Osteoblast (primary cell): ENCODE data around the gene CSF2. TPM values are rescaled to one million over a fixed set of nuclear protein-coding genes. Genes with fewer than 3 reads are reported as not detected.

Experiments used
- DNase-seq: peaks from one replicate; pipeline ENCODE4 v3.0.0; 2011; ENCODE audit warnings: low spot score, mixed read lengths; ENCODE audit not compliant: insufficient read length; ENCODE audit errors: missing footprints
- H2AFZ ChIP-seq: 2 replicates; pipeline ENCODE4 v1.6.0; 2011; ENCODE audit warnings: mild to moderate bottlenecking, low read length
- H3K27ac ChIP-seq: 2 replicates; pipeline ENCODE4 v1.5.1; 2011; ENCODE audit warnings: mild to moderate bottlenecking, low read depth, low read length, moderate library complexity
- H3K27me3 ChIP-seq: 2 replicates; pipeline ENCODE4 v1.6.0; 2012; ENCODE audit warnings: mild to moderate bottlenecking, control low read depth, inconsistent platforms, low read length, moderate library complexity; ENCODE audit not compliant: insufficient read depth
- H3K36me3 ChIP-seq: 2 replicates; pipeline ENCODE4 v1.5.1; 2011; ENCODE audit warnings: mild to moderate bottlenecking, low read length, control low read depth, moderate library complexity; ENCODE audit not compliant: insufficient read depth
- H3K4me1 ChIP-seq: 2 replicates; pipeline ENCODE4 v1.5.1; 2011; ENCODE audit warnings: mild to moderate bottlenecking, low read length, control low read depth, moderate library complexity; ENCODE audit not compliant: insufficient read depth
- H3K4me2 ChIP-seq: 2 replicates; pipeline ENCODE4 v1.6.0; 2011; ENCODE audit warnings: mild to moderate bottlenecking, low read length; ENCODE audit not compliant: insufficient read depth
- H3K4me3 ChIP-seq: fragments of 200-600 bp; sonication (generic); 3 replicates; pipeline ENCODE4 v1.5.1; 2012; ENCODE audit warnings: mild to moderate bottlenecking, low read length, inconsistent platforms; ENCODE audit not compliant: insufficient read depth
- H3K79me2 ChIP-seq: 2 replicates; pipeline ENCODE4 v1.6.0; 2012; ENCODE audit warnings: mild to moderate bottlenecking, low read length, control low read depth, inconsistent platforms; ENCODE audit not compliant: insufficient read depth
- H3K9me3 ChIP-seq: 2 replicates; pipeline ENCODE4 v1.5.1; 2011; ENCODE audit warnings: low read depth, low read length, control low read depth
- H4K20me1 ChIP-seq: 2 replicates; pipeline ENCODE4 v1.6.0; 2012; ENCODE audit warnings: mild to moderate bottlenecking, low read length, control low read depth; ENCODE audit not compliant: insufficient read depth
- CTCF ChIP-seq: IDR thresholded peaks from 2 replicates; pipeline ENCODE4 v1.5.1; 2011; ENCODE audit warnings: mild to moderate bottlenecking, low read depth, low read length, moderate library complexity; ENCODE audit errors: extremely low read depth
- total RNA-seq: library from RNA; depleted of rRNA; stranded (reverse); fragments of >200 nt; gene quantifications from 2 replicates; pipeline ENCODE4 v1.2.3, GENCODE V29; 2012

The CSF2 gene
- total RNA-seq, 1 donor: not detected

- TF ChIP-seq CTCF: no peak
- H3K4me3 ChIP-seq: no peak overlapping the region
- no peaks in the 10 kb centered on the region for H3K36me3 ChIP-seq
- peaks cover 48% of the 10 kb centered on the region for H3K4me1 ChIP-seq
- peak overlapping the region; percentile 84 for H3K27ac ChIP-seq
- H3K9me3 ChIP-seq: no peaks in the 10 kb centered on the region
- no peaks in the 10 kb centered on the region for H4K20me1 ChIP-seq
- no peaks in the 10 kb centered on the region for H3K79me2 ChIP-seq
- no peaks in the 10 kb centered on the region for H3K27me3 ChIP-seq
- DNase-seq: peak; percentile 80
- peak overlapping the region; percentile 2 for H3K4me2 ChIP-seq
- peak overlapping the region; percentile 43 for H2AFZ ChIP-seq
These were observed 24.6 kb downstream of the CSF2 start for GRCh38 chr5:132098151-132098594.

GRCh38 chr5:132098621-132099020 lies 25.0 kb downstream of the CSF2 start:
- Histone ChIP-seq H3K27ac (peak overlapping the region; percentile 84), H4K20me1 (no peaks in the 10 kb centered on the region), H2AFZ (no peak overlapping the region), H3K36me3 (no peaks in the 10 kb centered on the region), H3K4me1 (peaks cover 53% of the 10 kb centered on the region), H3K79me2 (no peaks in the 10 kb centered on the region), H3K27me3 (no peaks in the 10 kb centered on the region), H3K9me3 (no peaks in the 10 kb centered on the region), H3K4me3 (no peak overlapping the region), H3K4me2 (peak overlapping the region; percentile 2)
- DNase-seq: peak; percentile 46
- TF ChIP-seq CTCF: no peak

- no peaks in the 10 kb centered on the region for H3K9me3 ChIP-seq
- H3K4me3 ChIP-seq: no peak overlapping the region
These were observed 25.6 kb downstream of the CSF2 start for GRCh38 chr5:132099076-132099748.

GRCh38 chr5:132099905-132100304 lies 26.3 kb downstream of the CSF2 start:
- H3K4me1 ChIP-seq: peaks cover 55% of the 10 kb centered on the region
- no peak overlapping the region for H3K4me2 ChIP-seq
- no peak overlapping the region for H2AFZ ChIP-seq
- TF ChIP-seq CTCF: no peak
- no peaks in the 10 kb centered on the region for H4K20me1 ChIP-seq
- no peaks in the 10 kb centered on the region for H3K9me3 ChIP-seq
- no peaks in the 10 kb centered on the region for H3K36me3 ChIP-seq
- H3K27me3 ChIP-seq: no peaks in the 10 kb centered on the region
- peak; percentile 42 for DNase-seq
- no peaks in the 10 kb centered on the region for H3K79me2 ChIP-seq
- no peak overlapping the region for H3K27ac ChIP-seq
- H3K4me3 ChIP-seq: no peak overlapping the region

More at GRCh38 chr5:132099076-132099748, 25.6 kb downstream of the CSF2 start:
- Histone ChIP-seq H4K20me1 (no peaks in the 10 kb centered on the region), H2AFZ (no peak overlapping the region), H3K36me3 (no peaks in the 10 kb centered on the region), H3K79me2 (no peaks in the 10 kb centered on the region), H3K4me2 (peak overlapping the region; percentile 2), H3K4me1 (peaks cover 56% of the 10 kb centered on the region), H3K27me3 (no peaks in the 10 kb centered on the region), H3K27ac (peak overlapping the region; percentile 84)
- no peak for TF ChIP-seq CTCF
- DNase-seq: peak; percentile 57
